DND-41 (cell line): ENCODE results near the gene ZNF3.

Source experiments
- ATAC-seq: fragments of 200-7000 bp; cut with Tn5 transposase; 3 replicates; pipeline ENCODE4 v1.9.1; 2021; ENCODE audit warnings: low read depth; ENCODE audit not compliant: insufficient read depth
- DNase-seq: peaks from one replicate; pipeline ENCODE4 v3.0.0-alpha.2; 2020
- H2AFZ ChIP-seq: 2 replicates; pipeline ENCODE4 v1.6.0; 2012; ENCODE audit warnings: low read depth, low read length
- H3K27ac ChIP-seq: 2 replicates; pipeline ENCODE4 v1.5.1; 2012; ENCODE audit warnings: low read length, inconsistent platforms
- H3K27me3 ChIP-seq: fragments of 200-600 bp; sonication (generic); 2 replicates; pipeline ENCODE4 v1.6.0; 2012; ENCODE audit warnings: low read length, mild to moderate bottlenecking, inconsistent platforms; ENCODE audit not compliant: insufficient read depth, poor library complexity
- H3K36me3 ChIP-seq: 2 replicates; pipeline ENCODE4 v1.5.1; 2012; ENCODE audit warnings: low read length, inconsistent platforms; ENCODE audit not compliant: insufficient read depth
- H3K4me1 ChIP-seq: 2 replicates; pipeline ENCODE4 v1.5.1; 2012; ENCODE audit warnings: mild to moderate bottlenecking, low read length; ENCODE audit not compliant: insufficient read depth
- H3K4me2 ChIP-seq: 2 replicates; pipeline ENCODE4 v1.6.0; 2012; ENCODE audit warnings: mild to moderate bottlenecking, moderate library complexity, low read length, inconsistent platforms; ENCODE audit not compliant: insufficient read depth
- H3K4me3 ChIP-seq, 2 experiments: fragments of 200-600 bp in 1 of 2; shearing (Covaris generic) in 1 of 2; 2 replicates each; pipeline ENCODE4 v1.5.1; 2012 to 2016; ENCODE audit warnings: inconsistent platforms in 2 of 2, low read length in 2 of 2, mild to moderate bottlenecking in 2 of 2, low read depth in 1 of 2, moderate library complexity in 1 of 2
- H3K79me2 ChIP-seq: 2 replicates; pipeline ENCODE4 v1.6.0; 2012; ENCODE audit warnings: low read length, inconsistent platforms; ENCODE audit not compliant: insufficient read depth
- H3K9ac ChIP-seq: 2 replicates; pipeline ENCODE4 v1.6.0; 2012; ENCODE audit warnings: low read depth, mild to moderate bottlenecking, inconsistent platforms, low read length, moderate library complexity
- H3K9me3 ChIP-seq: 2 replicates; pipeline ENCODE4 v1.5.1; 2012; ENCODE audit warnings: low read length, moderate library complexity, mild to moderate bottlenecking, inconsistent platforms; ENCODE audit not compliant: insufficient read depth, severe bottlenecking
- H4K20me1 ChIP-seq: 2 replicates; pipeline ENCODE4 v1.6.0; 2012; ENCODE audit warnings: low read length; ENCODE audit not compliant: insufficient read depth
- EZH2 ChIP-seq: IDR thresholded peaks from 3 replicates; pipeline ENCODE4 v1.6.1; 2012; ENCODE audit warnings: borderline replicate concordance, low read depth, mild to moderate bottlenecking, moderate library complexity, low read length, inconsistent platforms; ENCODE audit not compliant: severe bottlenecking
- TF ChIP-seq, protein P1 (sequence below): IDR thresholded peaks from 2 replicates; pipeline ENCODE4 v1.5.1; 2012; ENCODE audit warnings: borderline replicate concordance, low read length, moderate library complexity, mild to moderate bottlenecking; ENCODE audit not compliant: poor library complexity, severe bottlenecking; ENCODE audit errors: extremely low read depth

The ZNF3 gene

DNA sequence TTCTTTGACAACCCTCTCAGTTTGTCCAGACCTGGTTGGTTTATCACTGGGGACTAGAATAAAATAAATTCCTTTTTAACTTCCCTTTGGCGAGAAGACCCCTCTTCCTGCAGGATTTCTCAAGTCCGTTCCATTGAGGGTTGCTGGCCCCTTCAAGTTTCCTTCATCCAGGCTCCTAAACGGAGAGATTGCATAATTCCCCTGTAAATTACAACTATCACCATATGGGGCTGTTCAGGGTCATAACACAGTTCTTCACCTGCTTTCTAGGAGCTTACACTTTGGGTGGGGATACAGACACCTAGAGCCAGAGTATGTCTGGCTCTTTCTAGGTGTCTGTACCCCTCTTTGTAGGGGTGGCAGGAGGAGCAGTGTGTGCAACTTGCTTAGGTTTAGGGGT, 4.0 kb upstream of the ZNF3 start:
- Histone ChIP-seq H4K20me1 (no peaks in the 10 kb centered on the region), H2AFZ (no peak overlapping the region), H3K27ac (no peak overlapping the region), H3K79me2 (peaks cover 34% of the 10 kb centered on the region), H3K4me3 (no peak overlapping the region), H3K9me3 (no peaks in the 10 kb centered on the region), H3K4me1 (peaks cover 38% of the 10 kb centered on the region), H3K36me3 (peaks cover 9% of the 10 kb centered on the region), H3K27me3 (no peaks in the 10 kb centered on the region), H3K9ac (no peak overlapping the region), H3K4me2 (no peak overlapping the region)
- no peak for ATAC-seq
- DNase-seq: no peak
- no peak for TF ChIP-seq EZH2
- TF ChIP-seq, protein P1, sequence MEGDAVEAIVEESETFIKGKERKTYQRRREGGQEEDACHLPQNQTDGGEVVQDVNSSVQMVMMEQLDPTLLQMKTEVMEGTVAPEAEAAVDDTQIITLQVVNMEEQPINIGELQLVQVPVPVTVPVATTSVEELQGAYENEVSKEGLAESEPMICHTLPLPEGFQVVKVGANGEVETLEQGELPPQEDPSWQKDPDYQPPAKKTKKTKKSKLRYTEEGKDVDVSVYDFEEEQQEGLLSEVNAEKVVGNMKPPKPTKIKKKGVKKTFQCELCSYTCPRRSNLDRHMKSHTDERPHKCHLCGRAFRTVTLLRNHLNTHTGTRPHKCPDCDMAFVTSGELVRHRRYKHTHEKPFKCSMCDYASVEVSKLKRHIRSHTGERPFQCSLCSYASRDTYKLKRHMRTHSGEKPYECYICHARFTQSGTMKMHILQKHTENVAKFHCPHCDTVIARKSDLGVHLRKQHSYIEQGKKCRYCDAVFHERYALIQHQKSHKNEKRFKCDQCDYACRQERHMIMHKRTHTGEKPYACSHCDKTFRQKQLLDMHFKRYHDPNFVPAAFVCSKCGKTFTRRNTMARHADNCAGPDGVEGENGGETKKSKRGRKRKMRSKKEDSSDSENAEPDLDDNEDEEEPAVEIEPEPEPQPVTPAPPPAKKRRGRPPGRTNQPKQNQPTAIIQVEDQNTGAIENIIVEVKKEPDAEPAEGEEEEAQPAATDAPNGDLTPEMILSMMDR: no peak

DNA sequence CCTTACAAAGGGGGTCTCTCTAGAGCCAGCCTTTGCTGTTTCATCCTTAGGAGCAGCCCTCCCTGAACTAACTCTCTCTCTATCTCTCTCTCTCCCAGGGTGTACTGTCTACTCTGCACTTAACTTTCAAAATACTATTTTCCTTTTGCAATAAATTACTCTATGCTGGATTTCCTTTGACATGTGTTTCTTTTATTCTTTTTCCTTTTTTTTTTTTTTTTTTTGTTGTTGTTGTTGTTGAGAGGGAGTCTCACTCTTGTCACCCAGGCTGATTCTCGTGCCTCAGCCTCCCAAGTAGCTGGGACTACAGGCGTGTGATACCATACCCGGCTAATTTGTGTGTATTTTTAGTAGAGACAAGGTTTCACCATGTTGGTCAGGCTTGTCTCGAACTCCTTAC, 1.5 kb upstream of the ZNF3 start:
- no peak for DNase-seq
- peaks cover 19% of the 10 kb centered on the region for H4K20me1 ChIP-seq
- H3K36me3 ChIP-seq: peaks cover 27% of the 10 kb centered on the region
- H2AFZ ChIP-seq: peak overlapping the region; percentile 42; the same call in 1 of the 2 replicates
- H3K9me3 ChIP-seq: no peaks in the 10 kb centered on the region
- H3K4me3 ChIP-seq: no peak overlapping the region
- H3K27ac ChIP-seq: no peak overlapping the region
- no peak overlapping the region for H3K9ac ChIP-seq
- ATAC-seq: no peak
- peaks cover 38% of the 10 kb centered on the region for H3K79me2 ChIP-seq
- TF ChIP-seq EZH2: no peak
- TF ChIP-seq, protein P1: no peak
- H3K4me1 ChIP-seq: peaks cover 37% of the 10 kb centered on the region
- H3K27me3 ChIP-seq: no peaks in the 10 kb centered on the region
- H3K4me2 ChIP-seq: no peak overlapping the region

- peak overlapping the region; percentile 90 for H3K9ac ChIP-seq
- no peaks in the 10 kb centered on the region for H3K9me3 ChIP-seq
- H3K79me2 ChIP-seq: peaks cover 55% of the 10 kb centered on the region
- DNase-seq (peak; percentile 27), ATAC-seq (peak; percentile 3; the same call in 2 of the 3 replicates)
- peak overlapping the region; percentile 81 for H2AFZ ChIP-seq
- peak overlapping the region; percentile 87 for H3K27ac ChIP-seq
- peak overlapping the region; percentile 79 for H3K4me2 ChIP-seq
- no peaks in the 10 kb centered on the region for H3K27me3 ChIP-seq
- peaks cover 45% of the 10 kb centered on the region for H3K36me3 ChIP-seq
- H4K20me1 ChIP-seq: peaks cover 21% of the 10 kb centered on the region
- H3K4me1 ChIP-seq: peaks cover 34% of the 10 kb centered on the region
- peak overlapping the region; percentile 92 for H3K4me3 ChIP-seq
- TF ChIP-seq, protein P1: no peak
- no peak for TF ChIP-seq EZH2
Measured at GRCh38 chr7:100080907-100081534, 502 bp downstream of the ZNF3 start.
